Esophagus mucosa (tissue), 1 donor: ENCODE data around the gene CDX1. TPM values are rescaled to one million over a fixed set of nuclear protein-coding genes. Genes with fewer than 3 reads are reported as not detected.

Experiments used
- total RNA-seq: library from RNA; stranded (reverse); gene quantifications from one replicate; pipeline ENCODE4 v1.2.4, GENCODE V29; 2023
- donor health status: DM: yes; HTN: yes; CAD: no.

The CDX1 gene
- total RNA-seq, 1 donor from 2014 or later = not detected

Other genes with a start within 250 kb of the CDX1 start
- gene PDE6A, start 222.0 kb upstream of the CDX1 start, total RNA-seq = 0.48 TPM
- 8.9 TPM for gene SLC26A2, start 206.0 kb upstream of the CDX1 start, total RNA-seq
- 2.6 TPM for gene TIGD6, start 166.1 kb upstream of the CDX1 start, total RNA-seq
- gene HMGXB3, start 166.0 kb upstream of the CDX1 start, total RNA-seq = 13.4 TPM
- gene CSF1R, start 80.2 kb upstream of the CDX1 start, total RNA-seq = 2.7 TPM
- 11.5 TPM for gene PDGFRB, start 10.9 kb upstream of the CDX1 start, total RNA-seq
- gene SLC6A7, start 23.3 kb downstream of the CDX1 start, total RNA-seq = not detected
- gene CAMK2A, start 123.0 kb downstream of the CDX1 start, total RNA-seq = 0.28 TPM
- gene ARSI, start 136.1 kb downstream of the CDX1 start, total RNA-seq = 1.7 TPM
- 24.8 TPM for gene TCOF1, start 190.9 kb downstream of the CDX1 start, total RNA-seq
- 125 TPM for gene CD74, start 246.1 kb downstream of the CDX1 start, total RNA-seq